ENCODE data around the gene ILK.

DNA sequence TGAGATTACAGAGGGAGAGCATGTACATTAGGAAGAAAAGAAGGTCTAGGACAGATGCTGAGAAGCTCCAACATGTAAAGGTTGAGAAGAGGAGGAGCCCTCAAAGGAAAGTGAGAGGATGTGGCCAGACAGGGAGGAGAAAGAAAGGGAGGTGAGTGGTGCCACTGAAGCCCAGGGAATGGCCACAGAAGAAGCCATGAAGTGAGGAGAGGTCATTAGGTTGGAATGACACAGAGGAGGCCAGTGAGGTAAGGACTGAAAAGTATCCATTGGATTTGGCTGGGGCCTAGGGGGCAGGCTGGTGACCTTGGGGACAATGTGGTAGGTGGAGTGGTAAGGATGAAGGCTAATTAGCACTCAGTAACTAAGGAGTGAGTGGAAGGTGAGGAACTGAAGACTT, 55.1 kb downstream of the ILK start:
- TF ChIP-seq, protein P1, sequence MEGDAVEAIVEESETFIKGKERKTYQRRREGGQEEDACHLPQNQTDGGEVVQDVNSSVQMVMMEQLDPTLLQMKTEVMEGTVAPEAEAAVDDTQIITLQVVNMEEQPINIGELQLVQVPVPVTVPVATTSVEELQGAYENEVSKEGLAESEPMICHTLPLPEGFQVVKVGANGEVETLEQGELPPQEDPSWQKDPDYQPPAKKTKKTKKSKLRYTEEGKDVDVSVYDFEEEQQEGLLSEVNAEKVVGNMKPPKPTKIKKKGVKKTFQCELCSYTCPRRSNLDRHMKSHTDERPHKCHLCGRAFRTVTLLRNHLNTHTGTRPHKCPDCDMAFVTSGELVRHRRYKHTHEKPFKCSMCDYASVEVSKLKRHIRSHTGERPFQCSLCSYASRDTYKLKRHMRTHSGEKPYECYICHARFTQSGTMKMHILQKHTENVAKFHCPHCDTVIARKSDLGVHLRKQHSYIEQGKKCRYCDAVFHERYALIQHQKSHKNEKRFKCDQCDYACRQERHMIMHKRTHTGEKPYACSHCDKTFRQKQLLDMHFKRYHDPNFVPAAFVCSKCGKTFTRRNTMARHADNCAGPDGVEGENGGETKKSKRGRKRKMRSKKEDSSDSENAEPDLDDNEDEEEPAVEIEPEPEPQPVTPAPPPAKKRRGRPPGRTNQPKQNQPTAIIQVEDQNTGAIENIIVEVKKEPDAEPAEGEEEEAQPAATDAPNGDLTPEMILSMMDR (IDR thresholded peaks at IDR 0.05), result no peak
- no peak for TF ChIP-seq POLR2A (IDR thresholded peaks at IDR 0.05)

Measured in heart left ventricle (tissue), 13 donors.